ENCODE measurements around the gene LIN52.

Gene LIN52

DNA sequence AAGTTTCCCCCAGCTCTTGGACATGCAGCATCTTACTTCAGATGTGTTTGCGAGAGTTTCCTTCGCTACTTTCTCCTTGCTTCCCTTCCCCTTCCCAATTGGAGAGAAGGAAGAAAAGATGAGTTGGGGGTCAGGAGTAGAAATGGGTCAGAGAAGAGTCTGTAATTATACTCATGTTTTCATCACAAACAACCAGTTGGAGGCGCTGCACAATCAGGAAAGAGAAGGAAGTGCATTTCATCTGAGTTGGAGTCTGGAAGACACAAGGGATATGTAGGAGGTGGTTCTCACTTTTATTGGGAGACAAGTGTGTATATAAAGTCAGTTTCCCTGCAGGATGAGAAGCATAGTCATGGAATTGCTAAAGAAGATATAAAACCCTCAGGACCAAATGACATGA is 123.2 kb downstream of the LIN52 start:
- H3F3A ChIP-seq (ENCODE audit: insufficient read depth, low read length) = no peaks in the 10 kb centered on the region
- H3K36me3 ChIP-seq (replicated peaks; ENCODE audit: insufficient read depth, low read length) = no peaks in the 10 kb centered on the region

DNA sequence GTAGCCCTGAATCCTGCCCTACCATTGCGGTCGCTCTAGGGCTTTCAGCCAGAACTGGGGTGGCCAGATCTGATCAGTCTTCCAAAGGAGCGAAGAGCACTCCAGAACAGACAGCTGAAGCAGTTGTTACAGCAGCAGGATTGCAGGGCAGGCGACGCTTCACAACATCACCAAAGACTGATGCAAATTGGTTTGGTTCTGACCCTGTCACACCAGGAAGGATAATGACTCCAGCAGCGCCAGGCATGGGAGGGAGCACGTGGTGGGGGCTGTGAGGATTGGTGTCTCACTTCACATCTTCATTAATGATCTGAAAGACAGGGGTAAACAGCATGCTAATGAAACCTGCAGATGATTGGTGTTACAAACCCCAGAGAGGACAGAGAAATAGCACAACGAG is 123.9 kb downstream of the LIN52 start:
- no peak for DNase-seq
- Histone ChIP-seq H3K27me3 (replicated peaks; ENCODE audit: insufficient read depth, low read length) (no peaks in the 10 kb centered on the region), H3K4me1 (ENCODE audit: low read length) (no peaks in the 10 kb centered on the region), H3K4me3 (ENCODE audit: low read length) (no peak overlapping the region), H4K20me1 (ENCODE audit: insufficient read depth, low read length) (no peaks in the 10 kb centered on the region), H3K9me3 (replicated peaks; ENCODE audit: insufficient read depth, low read length) (no peaks in the 10 kb centered on the region), H3K27ac (ENCODE audit: low read length) (no peak overlapping the region), H3K4me2 (ENCODE audit: low read depth, low read length) (no peak overlapping the region), H2AFZ (ENCODE audit: low read length) (no peak overlapping the region), H3K79me2 (ENCODE audit: low read length) (no peaks in the 10 kb centered on the region), H3K9ac (ENCODE audit: low read length) (no peak overlapping the region), H3K36me3 (replicated peaks; ENCODE audit: insufficient read depth, low read length) (no peaks in the 10 kb centered on the region), H3F3A (ENCODE audit: insufficient read depth, low read length) (no peaks in the 10 kb centered on the region), H3K9me2 (replicated peaks; ENCODE audit: insufficient read depth, low read length) (no peaks in the 10 kb centered on the region)
- TF ChIP-seq EZH2phosphoT487 (IDR thresholded peaks at IDR 0.05; ENCODE audit: low read length) (no peak), EZH2 (optimal IDR thresholded peaks at IDR 0.05; ENCODE audit: low read depth, low read length) (no peak)
- TF ChIP-seq, protein P1, sequence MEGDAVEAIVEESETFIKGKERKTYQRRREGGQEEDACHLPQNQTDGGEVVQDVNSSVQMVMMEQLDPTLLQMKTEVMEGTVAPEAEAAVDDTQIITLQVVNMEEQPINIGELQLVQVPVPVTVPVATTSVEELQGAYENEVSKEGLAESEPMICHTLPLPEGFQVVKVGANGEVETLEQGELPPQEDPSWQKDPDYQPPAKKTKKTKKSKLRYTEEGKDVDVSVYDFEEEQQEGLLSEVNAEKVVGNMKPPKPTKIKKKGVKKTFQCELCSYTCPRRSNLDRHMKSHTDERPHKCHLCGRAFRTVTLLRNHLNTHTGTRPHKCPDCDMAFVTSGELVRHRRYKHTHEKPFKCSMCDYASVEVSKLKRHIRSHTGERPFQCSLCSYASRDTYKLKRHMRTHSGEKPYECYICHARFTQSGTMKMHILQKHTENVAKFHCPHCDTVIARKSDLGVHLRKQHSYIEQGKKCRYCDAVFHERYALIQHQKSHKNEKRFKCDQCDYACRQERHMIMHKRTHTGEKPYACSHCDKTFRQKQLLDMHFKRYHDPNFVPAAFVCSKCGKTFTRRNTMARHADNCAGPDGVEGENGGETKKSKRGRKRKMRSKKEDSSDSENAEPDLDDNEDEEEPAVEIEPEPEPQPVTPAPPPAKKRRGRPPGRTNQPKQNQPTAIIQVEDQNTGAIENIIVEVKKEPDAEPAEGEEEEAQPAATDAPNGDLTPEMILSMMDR (IDR thresholded peaks at IDR 0.05; ENCODE audit: low read length) = no peak

More for the DNA sequence above, 123.2 kb downstream of the LIN52 start:
- H3K4me1 ChIP-seq (ENCODE audit: low read length) = no peaks in the 10 kb centered on the region
- H3K9ac ChIP-seq (ENCODE audit: low read length) = no peak overlapping the region
- H3K9me2 ChIP-seq (replicated peaks; ENCODE audit: insufficient read depth, low read length) = no peaks in the 10 kb centered on the region
- TF ChIP-seq, protein P1 (IDR thresholded peaks at IDR 0.05; ENCODE audit: low read length) = 0 out of 2 replicates have a peak, but pooled peaks have one; percentile 7
- no peak for TF ChIP-seq EZH2phosphoT487 (IDR thresholded peaks at IDR 0.05; ENCODE audit: low read length)
- H2AFZ ChIP-seq (ENCODE audit: low read length) = no peak overlapping the region
- no peak overlapping the region for H3K27ac ChIP-seq (ENCODE audit: low read length)
- H3K9me3 ChIP-seq (replicated peaks; ENCODE audit: insufficient read depth, low read length) = no peaks in the 10 kb centered on the region
- no peak overlapping the region for H3K4me3 ChIP-seq (ENCODE audit: low read length)
- H4K20me1 ChIP-seq (ENCODE audit: insufficient read depth, low read length) = no peaks in the 10 kb centered on the region
- no peak for DNase-seq
- no peak overlapping the region for H3K4me2 ChIP-seq (ENCODE audit: low read depth, low read length)
- H3K79me2 ChIP-seq (ENCODE audit: low read length) = no peaks in the 10 kb centered on the region
- no peaks in the 10 kb centered on the region for H3K27me3 ChIP-seq (replicated peaks; ENCODE audit: insufficient read depth, low read length)

DNA sequence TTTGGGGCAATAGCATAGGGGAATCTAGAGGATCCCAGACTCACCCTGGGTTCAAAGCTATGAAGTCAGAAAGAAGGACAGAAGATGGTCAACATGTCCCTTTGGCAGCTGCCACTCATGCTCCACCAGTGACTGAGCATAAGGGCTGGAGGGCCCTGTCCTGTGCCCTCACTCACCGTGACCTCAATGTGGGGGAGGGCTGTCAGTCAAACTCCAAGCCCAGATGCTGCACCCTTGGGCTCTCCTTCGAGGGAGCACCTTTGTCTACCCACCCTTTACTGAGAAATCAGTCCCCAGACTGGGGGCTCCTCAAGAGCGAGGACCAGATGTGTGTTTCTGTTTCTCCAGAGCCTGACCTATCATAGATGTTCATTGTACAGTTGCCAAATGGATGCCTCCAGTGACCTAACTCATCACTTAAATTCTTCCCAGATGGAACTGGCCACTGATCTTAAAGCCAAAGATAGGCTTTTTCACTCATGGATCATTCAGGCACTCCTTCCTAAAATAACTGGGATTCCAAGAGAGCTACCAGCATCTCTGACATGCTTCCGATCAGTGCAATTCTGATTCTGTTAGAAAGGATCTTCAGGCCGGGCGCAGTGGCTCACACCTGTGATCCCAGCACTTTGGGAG is 127.3 kb downstream of the LIN52 start:
- H3K4me3 ChIP-seq (ENCODE audit: low read length) = no peak overlapping the region
- H3K4me2 ChIP-seq (ENCODE audit: low read depth, low read length) = no peak overlapping the region
- no peak overlapping the region for H3K27ac ChIP-seq (ENCODE audit: low read length)
- TF ChIP-seq EZH2 (optimal IDR thresholded peaks at IDR 0.05; ENCODE audit: low read depth, low read length) = no peak
- no peaks in the 10 kb centered on the region for H3F3A ChIP-seq (ENCODE audit: insufficient read depth, low read length)
- no peak overlapping the region for H2AFZ ChIP-seq (ENCODE audit: low read length)
- H3K27me3 ChIP-seq (replicated peaks; ENCODE audit: insufficient read depth, low read length) = no peaks in the 10 kb centered on the region
- no peaks in the 10 kb centered on the region for H3K4me1 ChIP-seq (ENCODE audit: low read length)
- no peaks in the 10 kb centered on the region for H3K36me3 ChIP-seq (replicated peaks; ENCODE audit: insufficient read depth, low read length)
- H3K79me2 ChIP-seq (ENCODE audit: low read length) = no peaks in the 10 kb centered on the region
- no peaks in the 10 kb centered on the region for H3K9me3 ChIP-seq (replicated peaks; ENCODE audit: insufficient read depth, low read length)
- no peaks in the 10 kb centered on the region for H3K9me2 ChIP-seq (replicated peaks; ENCODE audit: insufficient read depth, low read length)
- no peaks in the 10 kb centered on the region for H4K20me1 ChIP-seq (ENCODE audit: insufficient read depth, low read length)
- H3K9ac ChIP-seq (ENCODE audit: low read length) = no peak overlapping the region
- no peak for DNase-seq

Measured in MM.1S (cell line).